MM.1S (cell line): ENCODE data around the gene GALNT9.

Experiments
- DNase-seq: peaks from one replicate; pipeline ENCODE4 v3.0.0-alpha.2; 2015
- H2AFZ ChIP-seq: fragments of 300-600 bp; sonication (generic); 2 replicates; pipeline ENCODE4 v1.6.0; 2016; ENCODE audit warnings: antibody characterized with exemption, low read length
- H3F3A ChIP-seq: fragments of 300-600 bp; sonication (generic); 2 replicates; pipeline ENCODE4 v1.6.1; 2016; ENCODE audit warnings: mild to moderate bottlenecking, antibody characterized with exemption, low read length, moderate library complexity, mixed read lengths; ENCODE audit not compliant: insufficient read depth
- H3K27ac ChIP-seq: fragments of 300-600 bp; sonication (generic); 2 replicates; pipeline ENCODE4 v1.5.1; 2016; ENCODE audit warnings: mild to moderate bottlenecking, low read length
- H3K27me3 ChIP-seq: fragments of 300-600 bp; sonication (generic); replicated peaks from 2 replicates; pipeline ENCODE4 v1.6.0; 2016; ENCODE audit warnings: low read length; ENCODE audit not compliant: insufficient read depth
- H3K36me3 ChIP-seq: fragments of 300-600 bp; sonication (generic); replicated peaks from 2 replicates; pipeline ENCODE4 v1.6.1; 2016; ENCODE audit warnings: mild to moderate bottlenecking, low read length, mixed read lengths; ENCODE audit not compliant: insufficient read depth
- H3K4me1 ChIP-seq: fragments of 300-600 bp; sonication (generic); 2 replicates; pipeline ENCODE4 v1.6.1; 2016; ENCODE audit warnings: low read length, mixed read lengths
- H3K4me2 ChIP-seq: fragments of 300-600 bp; sonication (generic); 2 replicates; pipeline ENCODE4 v1.6.0; 2016; ENCODE audit warnings: low read depth, low read length
- H3K4me3 ChIP-seq: fragments of 300-600 bp; sonication (generic); 2 replicates; pipeline ENCODE4 v1.5.1; 2016; ENCODE audit warnings: low read length, mixed read lengths
- H3K79me2 ChIP-seq: fragments of 300-600 bp; sonication (generic); 2 replicates; pipeline ENCODE4 v1.6.1; 2016; ENCODE audit warnings: mixed run types, low read length, mixed read lengths
- H3K9ac ChIP-seq: fragments of 300-600 bp; sonication (generic); 2 replicates; pipeline ENCODE4 v1.6.1; 2016; ENCODE audit warnings: low read length, mixed read lengths
- H3K9me2 ChIP-seq: fragments of 300-600 bp; sonication (generic); replicated peaks from 2 replicates; pipeline ENCODE4 v1.6.1; 2016; ENCODE audit warnings: mild to moderate bottlenecking, low read length, mixed read lengths; ENCODE audit not compliant: insufficient read depth
- H3K9me3 ChIP-seq: fragments of 300-600 bp; sonication (generic); replicated peaks from 2 replicates; pipeline ENCODE4 v1.6.1; 2016; ENCODE audit warnings: mild to moderate bottlenecking, low read length, mixed read lengths; ENCODE audit not compliant: insufficient read depth
- H4K20me1 ChIP-seq: fragments of 300-600 bp; sonication (generic); 2 replicates; pipeline ENCODE4 v1.6.1; 2016; ENCODE audit warnings: mild to moderate bottlenecking, low read length, moderate library complexity, mixed read lengths; ENCODE audit not compliant: insufficient read depth
- CTCF ChIP-seq: fragments of 300-600 bp; sonication (generic); IDR thresholded peaks from 2 replicates; pipeline ENCODE4 v1.5.1; 2016; ENCODE audit warnings: antibody characterized with exemption, low read length, mixed read lengths
- EZH2 ChIP-seq: fragments of 300-600 bp; sonication (generic); optimal IDR thresholded peaks from 2 replicates; pipeline ENCODE3; 2017; ENCODE audit warnings: low read depth, mild to moderate bottlenecking, antibody characterized with exemption, low read length, mixed read lengths
- EZH2phosphoT487 ChIP-seq: fragments of 300-600 bp; sonication (generic); IDR thresholded peaks from 2 replicates; pipeline ENCODE4 v1.6.1; 2018; ENCODE audit warnings: antibody characterized with exemption, low read length

Gene GALNT9

GRCh38 chr12:132158677-132159554, 170.5 kb downstream of the GALNT9 start:
- TF ChIP-seq EZH2 (no peak), EZH2phosphoT487 (no peak), CTCF (no peak)
- Histone ChIP-seq H3K27me3 (no peaks in the 10 kb centered on the region), H3K4me1 (no peaks in the 10 kb centered on the region), H3K36me3 (no peaks in the 10 kb centered on the region), H3K9me2 (no peaks in the 10 kb centered on the region), H3K9me3 (no peaks in the 10 kb centered on the region), H3K27ac (no peak overlapping the region), H3F3A (no peaks in the 10 kb centered on the region), H3K4me3 (no peak overlapping the region), H3K4me2 (no peak overlapping the region), H4K20me1 (no peaks in the 10 kb centered on the region), H2AFZ (no peak overlapping the region), H3K9ac (no peak overlapping the region), H3K79me2 (no peaks in the 10 kb centered on the region)
- no peak for DNase-seq

GRCh38 chr12:132157733-132158409, 171.5 kb downstream of the GALNT9 start:
- Histone ChIP-seq H3K27me3 (no peaks in the 10 kb centered on the region), H3K4me1 (no peaks in the 10 kb centered on the region), H3K27ac (no peak overlapping the region), H3K9ac (no peak overlapping the region), H3K79me2 (no peaks in the 10 kb centered on the region), H3K4me2 (no peak overlapping the region), H3K4me3 (no peak overlapping the region), H3K9me3 (no peaks in the 10 kb centered on the region), H3K36me3 (no peaks in the 10 kb centered on the region), H3F3A (no peaks in the 10 kb centered on the region), H3K9me2 (no peaks in the 10 kb centered on the region), H4K20me1 (no peaks in the 10 kb centered on the region), H2AFZ (no peak overlapping the region)
- DNase-seq: no peak
- TF ChIP-seq EZH2: no peak
- TF ChIP-seq EZH2phosphoT487: no peak
- TF ChIP-seq CTCF: no peak

- H3F3A ChIP-seq: no peaks in the 10 kb centered on the region
Observed at GRCh38 chr12:132156573-132157325, 172.6 kb downstream of the GALNT9 start.

More at GRCh38 chr12:132156573-132157325, 172.6 kb downstream of the GALNT9 start:
- H3K4me2 ChIP-seq: no peak overlapping the region
- H3K36me3 ChIP-seq: no peaks in the 10 kb centered on the region
- H3K4me1 ChIP-seq: no peaks in the 10 kb centered on the region
- H3K9me3 ChIP-seq: no peaks in the 10 kb centered on the region
- no peaks in the 10 kb centered on the region for H3K27me3 ChIP-seq
- H3K9ac ChIP-seq: no peak overlapping the region
- H2AFZ ChIP-seq: no peak overlapping the region
- H4K20me1 ChIP-seq: no peaks in the 10 kb centered on the region
- H3K9me2 ChIP-seq: no peaks in the 10 kb centered on the region
- H3K27ac ChIP-seq: no peak overlapping the region
- no peak for DNase-seq
- no peak overlapping the region for H3K4me3 ChIP-seq
- H3K79me2 ChIP-seq: no peaks in the 10 kb centered on the region
- TF ChIP-seq EZH2phosphoT487: no peak
- no peak for TF ChIP-seq CTCF
- no peak for TF ChIP-seq EZH2
